Activated naive CD8-positive, alpha-beta T cell treated with anti-CD3 and anti-CD28 coated beads, Interleukin-2, amount 10 ng/mL, durations not matched to agents 7 days and 5 days (primary cell): Measurements from ENCODE around the gene ARHGEF33. TPM values are rescaled to one million over a fixed set of nuclear protein-coding genes. Genes with fewer than 3 reads are reported as not detected.

Experiments used
- ATAC-seq: fragments of 150-1000 bp; cut with Tn5 transposase; one replicate; pipeline ENCODE4 v1.10.0; 2021; ENCODE audit warnings: low read depth, moderate library complexity
- POLR2A ChIA-PET: fragments of 350-600 bp; sonication (Branson Sonifier 250); formaldehyde crosslinking; loops from one replicate; lab custom pipeline; 2021; ENCODE audit warnings: antibody characterized with exemption; lab: Charles Lee
- DNase-seq: peaks from one replicate; pipeline ENCODE4 v3.0.0; 2021
- H3K27ac Mint-ChIP-seq: one replicate; pipeline ENCODE4 v1.8.0; 2022; ENCODE audit warnings: mild to moderate bottlenecking, mixed read lengths
- H3K27me3 Mint-ChIP-seq: one replicate; pipeline ENCODE4 v1.8.0; 2022; ENCODE audit warnings: mild to moderate bottlenecking, moderate library complexity, mixed read lengths
- H3K36me3 Mint-ChIP-seq: one replicate; pipeline ENCODE4 v1.8.0; 2021; ENCODE audit warnings: mild to moderate bottlenecking, mixed read lengths
- H3K4me1 Mint-ChIP-seq: one replicate; pipeline ENCODE4 v1.8.0; 2021; ENCODE audit warnings: mixed read lengths
- H3K4me3 Mint-ChIP-seq: one replicate; pipeline ENCODE4 v1.8.0; 2022; ENCODE audit warnings: mild to moderate bottlenecking, moderate library complexity, mixed read lengths
- H3K9me3 Mint-ChIP-seq: one replicate; pipeline ENCODE4 v1.8.0; 2021; ENCODE audit warnings: mixed read lengths
- total RNA-seq, 2 experiments: library from RNA; stranded (reverse); gene quantifications; one replicate each; pipeline ENCODE4 v1.2.3, GENCODE V29; 2021

The ARHGEF33 gene
- total RNA-seq, 2 experiments from 2014 or later, result 0.17 to 0.62 TPM

- ATAC-seq, result no peak
- H3K4me1 Mint-ChIP-seq, result no peaks in the 10 kb centered on the region
- POLR2A ChIA-PET, result no interaction called here
- DNase-seq, result no peak
- no peaks in the 10 kb centered on the region for H3K27me3 Mint-ChIP-seq
- H3K4me3 Mint-ChIP-seq, result no peak overlapping the region
- no peaks in the 10 kb centered on the region for H3K9me3 Mint-ChIP-seq
- no peak overlapping the region for H3K27ac Mint-ChIP-seq
- peaks cover 7% of the 10 kb centered on the region for H3K36me3 Mint-ChIP-seq
These were observed 89.2 kb downstream of the ARHGEF33 start for GRCh38 chr2:38978908-38979307.

GRCh38 chr2:38981003-38981669, 91.5 kb downstream of the ARHGEF33 start:
- Mint-ChIP-seq H3K9me3 (no peaks in the 10 kb centered on the region), H3K27me3 (no peaks in the 10 kb centered on the region), H3K36me3 (peaks cover 23% of the 10 kb centered on the region), H3K4me1 (no peaks in the 10 kb centered on the region), H3K27ac (no peak overlapping the region), H3K4me3 (no peak overlapping the region)
- DNase-seq, result no peak
- POLR2A ChIA-PET, result no interaction called here
- ATAC-seq, result no peak

- Mint-ChIP-seq H3K36me3 (peaks cover 23% of the 10 kb centered on the region), H3K4me3 (no peak overlapping the region), H3K27me3 (no peaks in the 10 kb centered on the region), H3K4me1 (no peaks in the 10 kb centered on the region), H3K27ac (no peak overlapping the region), H3K9me3 (no peaks in the 10 kb centered on the region)
- DNase-seq (no peak), ATAC-seq (no peak)
- POLR2A ChIA-PET, result no interaction called here
These were observed 92.1 kb downstream of the ARHGEF33 start for GRCh38 chr2:38981670-38982357.

- H3K27ac Mint-ChIP-seq, result no peak overlapping the region
- POLR2A ChIA-PET, result no interaction called here
These were observed 92.8 kb downstream of the ARHGEF33 start for GRCh38 chr2:38982498-38982897.

GRCh38 chr2:38988716-38989115, 99.0 kb downstream of the ARHGEF33 start:
- H3K4me3 Mint-ChIP-seq, result no peak overlapping the region
- no peak overlapping the region for H3K27ac Mint-ChIP-seq
- no peaks in the 10 kb centered on the region for H3K27me3 Mint-ChIP-seq
- ATAC-seq (no peak), DNase-seq (no peak)
- H3K36me3 Mint-ChIP-seq, result peaks cover 41% of the 10 kb centered on the region
- H3K4me1 Mint-ChIP-seq, result peaks cover 5% of the 10 kb centered on the region
- POLR2A ChIA-PET, result no interaction called here
- H3K9me3 Mint-ChIP-seq, result no peaks in the 10 kb centered on the region

More at GRCh38 chr2:38982498-38982897, 92.8 kb downstream of the ARHGEF33 start:
- peaks cover 26% of the 10 kb centered on the region for H3K36me3 Mint-ChIP-seq
- DNase-seq (no peak), ATAC-seq (no peak)
- no peaks in the 10 kb centered on the region for H3K9me3 Mint-ChIP-seq
- no peaks in the 10 kb centered on the region for H3K27me3 Mint-ChIP-seq
- H3K4me3 Mint-ChIP-seq, result no peak overlapping the region
- no peaks in the 10 kb centered on the region for H3K4me1 Mint-ChIP-seq

GRCh38 chr2:38991899-38992298, 102.2 kb downstream of the ARHGEF33 start:
- H3K9me3 Mint-ChIP-seq, result no peaks in the 10 kb centered on the region
- no peak for ATAC-seq
- no peak overlapping the region for H3K27ac Mint-ChIP-seq
- peaks cover 10% of the 10 kb centered on the region for H3K4me1 Mint-ChIP-seq
- peaks cover 35% of the 10 kb centered on the region for H3K36me3 Mint-ChIP-seq
- no peak for DNase-seq
- no peak overlapping the region for H3K4me3 Mint-ChIP-seq
- H3K27me3 Mint-ChIP-seq, result no peaks in the 10 kb centered on the region
- POLR2A ChIA-PET, result interaction anchor here (0.6 kb wide), 1 partner anchor 161 kb away, joined by 3 read pairs; no protein-coding TSS in a partner anchor

GRCh38 chr2:38997781-38998180, 108.1 kb downstream of the ARHGEF33 start:
- Mint-ChIP-seq H3K9me3 (no peaks in the 10 kb centered on the region), H3K36me3 (peaks cover 43% of the 10 kb centered on the region), H3K4me1 (peaks cover 17% of the 10 kb centered on the region), H3K27ac (no peak overlapping the region), H3K4me3 (no peak overlapping the region), H3K27me3 (no peaks in the 10 kb centered on the region)
- ATAC-seq (no peak), DNase-seq (no peak)
- POLR2A ChIA-PET, result no interaction called here

GRCh38 chr2:39000552-39000951, 110.9 kb downstream of the ARHGEF33 start:
- peaks cover 44% of the 10 kb centered on the region for H3K36me3 Mint-ChIP-seq
- no peaks in the 10 kb centered on the region for H3K27me3 Mint-ChIP-seq
- H3K9me3 Mint-ChIP-seq, result no peaks in the 10 kb centered on the region
- DNase-seq (no peak), ATAC-seq (no peak)
- peaks cover 14% of the 10 kb centered on the region for H3K4me1 Mint-ChIP-seq
- no peak overlapping the region for H3K4me3 Mint-ChIP-seq
- POLR2A ChIA-PET, result no interaction called here
- no peak overlapping the region for H3K27ac Mint-ChIP-seq

- Mint-ChIP-seq H3K4me1 (peaks cover 11% of the 10 kb centered on the region), H3K27ac (peak overlapping the region; percentile 34), H3K36me3 (peaks cover 45% of the 10 kb centered on the region), H3K9me3 (no peaks in the 10 kb centered on the region), H3K27me3 (no peaks in the 10 kb centered on the region), H3K4me3 (no peak overlapping the region)
- no peak for DNase-seq
- POLR2A ChIA-PET, result no interaction called here
- ATAC-seq, result no peak
These were observed 118.3 kb downstream of the ARHGEF33 start for GRCh38 chr2:39007875-39008504.

- POLR2A ChIA-PET, result no interaction called here
- Mint-ChIP-seq H3K36me3 (peaks cover 45% of the 10 kb centered on the region), H3K27me3 (no peaks in the 10 kb centered on the region), H3K4me3 (no peak overlapping the region), H3K4me1 (peaks cover 11% of the 10 kb centered on the region), H3K9me3 (no peaks in the 10 kb centered on the region), H3K27ac (peak overlapping the region; percentile 34)
- ATAC-seq, result no peak
- no peak for DNase-seq
These were observed 119.0 kb downstream of the ARHGEF33 start for GRCh38 chr2:39008665-39009064.

GRCh38 chr2:39013871-39014270, 124.2 kb downstream of the ARHGEF33 start:
- DNase-seq (no peak), ATAC-seq (no peak)
- Mint-ChIP-seq H3K4me3 (no peak overlapping the region), H3K27me3 (no peaks in the 10 kb centered on the region), H3K36me3 (peaks cover 22% of the 10 kb centered on the region), H3K4me1 (peaks cover 9% of the 10 kb centered on the region), H3K9me3 (no peaks in the 10 kb centered on the region), H3K27ac (no peak overlapping the region)
- POLR2A ChIA-PET, result no interaction called here

GRCh38 chr2:39015424-39015823, 125.7 kb downstream of the ARHGEF33 start:
- ATAC-seq, result no peak
- Mint-ChIP-seq H3K27me3 (no peaks in the 10 kb centered on the region), H3K9me3 (no peaks in the 10 kb centered on the region), H3K27ac (no peak overlapping the region), H3K36me3 (peaks cover 22% of the 10 kb centered on the region), H3K4me1 (peaks cover 9% of the 10 kb centered on the region), H3K4me3 (no peak overlapping the region)
- POLR2A ChIA-PET, result interaction anchor here (0.6 kb wide), 1 partner anchor 106 kb away, joined by 3 read pairs; no protein-coding TSS in a partner anchor
- no peak for DNase-seq

GRCh38 chr2:39017334-39017733, 127.7 kb downstream of the ARHGEF33 start:
- Mint-ChIP-seq H3K36me3 (peaks cover 15% of the 10 kb centered on the region), H3K4me1 (peaks cover 7% of the 10 kb centered on the region), H3K27me3 (no peaks in the 10 kb centered on the region), H3K9me3 (no peaks in the 10 kb centered on the region), H3K27ac (no peak overlapping the region), H3K4me3 (no peak overlapping the region)
- POLR2A ChIA-PET, result no interaction called here
- ATAC-seq (no peak), DNase-seq (no peak)
